Keratinocyte (primary cell): ENCODE results near the gene SERINC5.

Experiments
- EZH2 ChIP-seq: IDR thresholded peaks from one replicate; pipeline ENCODE4 v1.6.1; 2012; ENCODE audit warnings: inconsistent platforms, mild to moderate bottlenecking, low read length, moderate library complexity
- TF ChIP-seq, protein P1 (sequence below), 3 experiments: IDR thresholded peaks in 1 of 3; conservative IDR thresholded peaks in 1 of 3; optimal IDR thresholded peaks in 1 of 3; 2 replicates in 2 of 3; 3 replicates in 1 of 3; pipeline versions ENCODE3 to v1.5.1; 2011; ENCODE audit warnings: low read length in 3 of 3, mild to moderate bottlenecking in 3 of 3, moderate library complexity in 2 of 3, control low read depth in 1 of 3, inconsistent platforms in 1 of 3; ENCODE audit not compliant: insufficient read depth in 2 of 3; ENCODE audit errors: extremely low read depth in 1 of 3

DNA sequence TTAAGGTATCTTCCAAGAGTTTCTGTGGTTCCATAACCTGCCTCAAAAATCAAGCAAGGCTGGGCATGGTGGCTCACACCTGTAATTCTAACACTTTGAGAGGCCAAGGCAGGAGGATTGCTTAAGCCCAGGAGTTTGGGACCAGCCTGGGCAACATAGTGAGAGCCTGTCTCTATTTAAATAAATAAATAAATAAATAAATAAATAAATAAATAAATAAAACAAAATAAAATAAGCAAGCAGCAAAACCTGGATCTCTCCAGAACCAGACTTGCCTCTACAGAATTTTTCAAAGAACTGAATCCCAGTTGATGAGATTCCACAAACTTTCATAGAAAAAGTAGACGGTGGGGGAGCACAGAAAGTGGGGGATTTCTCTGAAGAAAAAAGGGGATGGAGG lies 12.3 kb downstream of the SERINC5 start:
- TF ChIP-seq, protein P1, sequence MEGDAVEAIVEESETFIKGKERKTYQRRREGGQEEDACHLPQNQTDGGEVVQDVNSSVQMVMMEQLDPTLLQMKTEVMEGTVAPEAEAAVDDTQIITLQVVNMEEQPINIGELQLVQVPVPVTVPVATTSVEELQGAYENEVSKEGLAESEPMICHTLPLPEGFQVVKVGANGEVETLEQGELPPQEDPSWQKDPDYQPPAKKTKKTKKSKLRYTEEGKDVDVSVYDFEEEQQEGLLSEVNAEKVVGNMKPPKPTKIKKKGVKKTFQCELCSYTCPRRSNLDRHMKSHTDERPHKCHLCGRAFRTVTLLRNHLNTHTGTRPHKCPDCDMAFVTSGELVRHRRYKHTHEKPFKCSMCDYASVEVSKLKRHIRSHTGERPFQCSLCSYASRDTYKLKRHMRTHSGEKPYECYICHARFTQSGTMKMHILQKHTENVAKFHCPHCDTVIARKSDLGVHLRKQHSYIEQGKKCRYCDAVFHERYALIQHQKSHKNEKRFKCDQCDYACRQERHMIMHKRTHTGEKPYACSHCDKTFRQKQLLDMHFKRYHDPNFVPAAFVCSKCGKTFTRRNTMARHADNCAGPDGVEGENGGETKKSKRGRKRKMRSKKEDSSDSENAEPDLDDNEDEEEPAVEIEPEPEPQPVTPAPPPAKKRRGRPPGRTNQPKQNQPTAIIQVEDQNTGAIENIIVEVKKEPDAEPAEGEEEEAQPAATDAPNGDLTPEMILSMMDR (optimal IDR thresholded peaks at IDR 0.05 in 1 of 3, IDR thresholded peaks at IDR 0.05 in 1 of 3, conservative IDR thresholded peaks at IDR 0.05 in 1 of 3; ENCODE audit: extremely low read depth in 1 of 3, insufficient read depth in 2 of 3, low read length in 3 of 3), result no peak
- TF ChIP-seq EZH2, result no peak
